Endothelial cell of umbilical vein (primary cell): ENCODE measurements around the gene SNCG. TPM values are rescaled to one million over a fixed set of nuclear protein-coding genes. Genes with fewer than 3 reads are reported as not detected.

Experiments used
- BruUV-seq: library from RNA; stranded (reverse); fragments of 400-500 nt; replicated peaks from 2 replicates; lab custom pipeline; 2021; lab: Mats Ljungman, UMichigan
- CTCF ChIA-PET: fragments of 300-600, 350-600 bp; sonication (Branson Sonifier 250); formaldehyde crosslinking; loops from one replicate; lab custom pipeline; 2021; ENCODE audit warnings: antibody characterized with exemption, inconsistent platforms; lab: Charles Lee
- POLR2A ChIA-PET: fragments of 300-600, 350-600 bp; sonication (Branson Sonifier 250); formaldehyde crosslinking; loops from one replicate; lab custom pipeline; 2021; ENCODE audit warnings: antibody characterized with exemption, inconsistent platforms; lab: Charles Lee
- DNase-seq: peaks from one replicate; pipeline ENCODE4 v3.0.0-alpha.2; 2011; ENCODE audit warnings: low read depth, low spot score
- FAIRE-seq: peaks from 2 replicates; lab custom pipeline; 2011; peaks lifted over from hg19 to GRCh38; lab: Jason Lieb, UNC
- H2AFZ ChIP-seq: 2 replicates; pipeline ENCODE4 v1.6.0; 2012; ENCODE audit warnings: low read depth, low read length, control low read depth, inconsistent platforms
- H3K27ac ChIP-seq: 2 replicates; pipeline ENCODE4 v1.5.1; 2011; ENCODE audit warnings: low read depth, mild to moderate bottlenecking, control low read depth, low read length, moderate library complexity; ENCODE audit not compliant: insufficient read depth
- H3K27me3 ChIP-seq, 2 experiments: 2 replicates each; pipeline versions ENCODE4 v1.6.0 to v1.6.1; 2011; ENCODE audit warnings: low read length in 2 of 2, mixed read lengths in 1 of 2; ENCODE audit not compliant: control insufficient read depth in 2 of 2, insufficient read depth in 2 of 2
- H3K36me3 ChIP-seq, 2 experiments: 2 replicates in 1 of 2; 3 replicates in 1 of 2; pipeline ENCODE4 v1.5.1; 2011; ENCODE audit warnings: low read length in 2 of 2, mild to moderate bottlenecking in 1 of 2, moderate library complexity in 1 of 2; ENCODE audit not compliant: control insufficient read depth in 2 of 2, insufficient read depth in 2 of 2; ENCODE audit errors: extremely low read depth in 1 of 2
- H3K4me1 ChIP-seq: 3 replicates; pipeline ENCODE4 v1.5.1; 2011; ENCODE audit warnings: mild to moderate bottlenecking, low read length; ENCODE audit not compliant: control insufficient read depth, insufficient read depth; ENCODE audit errors: extremely low read depth
- H3K4me2 ChIP-seq: 2 replicates; pipeline ENCODE4 v1.6.1; 2011; ENCODE audit warnings: low read length, control low read depth, mixed read lengths; ENCODE audit not compliant: insufficient read depth
- H3K4me3 ChIP-seq, 3 experiments: fragments of 200-600 bp in 1 of 3; sonication (generic), shearing (Covaris generic) in 1 of 3; replicated peaks in 1 of 3; 2 replicates each; pipeline ENCODE4 v1.5.1; 2011 to 2016; ENCODE audit warnings: control low read depth in 3 of 3, low read length in 3 of 3, mild to moderate bottlenecking in 2 of 3, inconsistent platforms in 1 of 3, low read depth in 1 of 3, moderate library complexity in 1 of 3; ENCODE audit not compliant: insufficient read depth in 1 of 3
- H3K79me2 ChIP-seq: 2 replicates; pipeline ENCODE4 v1.6.0; 2012; ENCODE audit warnings: low read length, inconsistent platforms; ENCODE audit not compliant: control insufficient read depth, insufficient read depth
- H3K9ac ChIP-seq: replicated peaks from 2 replicates; pipeline ENCODE3; 2011; ENCODE audit warnings: low read length, control low read depth; ENCODE audit not compliant: insufficient read depth; ENCODE audit errors: extremely low read depth
- H3K9me1 ChIP-seq: replicated peaks from 3 replicates; pipeline ENCODE4 v1.6.0; 2011; ENCODE audit warnings: mild to moderate bottlenecking, low read length; ENCODE audit not compliant: control insufficient read depth, insufficient read depth; ENCODE audit errors: extremely low read depth
- H3K9me3 ChIP-seq: replicated peaks from 2 replicates; pipeline ENCODE4 v1.5.1; 2012; ENCODE audit warnings: low read length, inconsistent platforms; ENCODE audit not compliant: control insufficient read depth, insufficient read depth
- H4K20me1 ChIP-seq: replicated peaks from 2 replicates; pipeline ENCODE3; 2011; ENCODE audit warnings: mild to moderate bottlenecking, low read length; ENCODE audit not compliant: control insufficient read depth, insufficient read depth; ENCODE audit errors: extremely low read depth
- CTCF ChIP-seq, 2 donors: IDR thresholded peaks; 1 replicate in 1 of 2; 2 replicates in 1 of 2; pipeline ENCODE4 v1.5.1; 2011; ENCODE audit warnings: low read length in 2 of 2, mild to moderate bottlenecking in 2 of 2, moderate library complexity in 2 of 2, control low read depth in 1 of 2, inconsistent platforms in 1 of 2, low read depth in 1 of 2; ENCODE audit not compliant: insufficient read depth in 1 of 2; ENCODE audit errors: extremely low read depth in 1 of 2
- EZH2 ChIP-seq: IDR thresholded peaks from 2 replicates; pipeline ENCODE4 v1.6.1; 2012; ENCODE audit warnings: borderline replicate concordance, low read depth, mild to moderate bottlenecking, moderate library complexity, low read length, inconsistent platforms; ENCODE audit not compliant: severe bottlenecking
- FOS ChIP-seq: IDR thresholded peaks from 2 replicates; pipeline ENCODE4 v1.6.1; 2011; ENCODE audit warnings: mild to moderate bottlenecking, low read length, moderate library complexity, borderline replicate concordance; ENCODE audit not compliant: insufficient read depth
- GATA2 ChIP-seq: IDR thresholded peaks from 2 replicates; pipeline ENCODE4 v1.7.0; 2011; ENCODE audit warnings: low read depth, mild to moderate bottlenecking, moderate library complexity, mixed read lengths, low read length; ENCODE audit not compliant: insufficient read length, insufficient read depth
- JUN ChIP-seq: IDR thresholded peaks from 2 replicates; pipeline ENCODE4 v1.6.1; 2011; ENCODE audit warnings: borderline replicate concordance, low read depth; ENCODE audit not compliant: insufficient read length, insufficient read depth
- MAX ChIP-seq: IDR thresholded peaks from 2 replicates; pipeline ENCODE4 v1.6.1; 2011; ENCODE audit not compliant: insufficient read depth, insufficient read length
- MYC ChIP-seq: IDR thresholded peaks from one replicate; pipeline ENCODE4 v1.6.1; 2011; ENCODE audit warnings: mild to moderate bottlenecking, low read depth, low read length
- POLR2A ChIP-seq: IDR thresholded peaks from 2 replicates; pipeline ENCODE4 v1.6.1; 2012; ENCODE audit warnings: low read depth, mild to moderate bottlenecking, control low read depth, low read length
- POLR2AphosphoS5 ChIP-seq: IDR thresholded peaks from 2 replicates; pipeline ENCODE4 v1.6.1; 2012; ENCODE audit warnings: low read depth, mild to moderate bottlenecking, control low read depth, low read length, moderate library complexity; ENCODE audit not compliant: insufficient read depth
- dilution Hi-C: fragments of 300-500 bp; cut with MboI; formaldehyde crosslinking; loops from one replicate; pipeline ENCODE4 v1.15.0; 2019; ENCODE audit warnings: low sequenced_read_pairs; ENCODE audit not compliant: extremely low pct_ligation_motif_present
- intact Hi-C: fragments of 100-400 bp; cut with micrococcal nuclease; formaldehyde crosslinking; loops from one replicate; pipeline ENCODE4 v1.10.0; 2022
- polyA plus RNA-seq, 4 experiments: library from polyadenylated mRNA; depleted of rRNA in 3 of 4; stranded (reverse) in 3 of 4; unstranded in 1 of 4; fragments of >200 nt; gene quantifications; 2 replicates each; pipeline versions ENCODE4 v1.2.1 to v1.2.3, GENCODE V29; 2011 to 2012; ENCODE audit warnings: missing spikeins in 1 of 4
- total RNA-seq: library from RNA; stranded (reverse); gene quantifications from 2 replicates; pipeline ENCODE4 v1.2.3, GENCODE V29; 2021

Gene SNCG
- total and polyA plus RNA-seq, 2 donors (not counting 3 experiments of a cell fraction or from before 2014, with no cell fraction given) = 31.4 to 60.8 TPM

DNA sequence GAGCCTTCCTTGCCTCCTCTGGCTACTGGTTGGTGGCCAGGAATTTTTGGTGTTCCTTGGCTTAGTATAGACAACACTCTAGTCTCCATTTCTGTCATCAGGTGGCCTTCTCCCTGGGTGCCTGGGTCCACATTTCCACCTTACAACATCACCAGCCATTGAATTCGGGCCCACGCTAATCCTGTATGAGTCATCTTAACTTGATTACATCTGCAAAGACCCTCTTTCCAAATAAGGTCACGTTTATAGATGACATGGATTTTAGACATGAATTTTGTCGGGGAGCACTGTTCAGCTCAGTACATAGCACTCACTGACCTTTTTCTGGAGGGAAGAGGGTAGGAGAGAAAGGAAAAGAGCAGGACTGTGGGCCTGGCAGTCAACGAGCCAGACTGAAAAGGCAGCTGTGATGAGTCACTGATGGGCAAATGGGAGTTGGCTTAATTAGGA, 40.4 kb upstream of the SNCG start:
- CTCF ChIA-PET = interaction anchor here (1.4 to 1.6 kb wide), 2 partner anchors 18 to 222 kb away, joined by 4 read pairs; no protein-coding TSS in a partner anchor
- TF ChIP-seq MYC (no peak), MAX (no peak), FOS (peak; percentile 28), GATA2 (no peak)
- POLR2A ChIA-PET = no interaction called here

GRCh38 chr10:86922553-86922961, 35.8 kb upstream of the SNCG start:
- Histone ChIP-seq H3K36me3 (no peaks in the 10 kb centered on the region), H3K9me3 (no peaks in the 10 kb centered on the region), H3K9ac (no peak overlapping the region), H3K9me1 (no peaks in the 10 kb centered on the region), H3K27me3 (peaks cover 4 to 6% of the 10 kb centered on the region in 2 experiments), H3K4me1 (no peaks in the 10 kb centered on the region), H3K79me2 (no peaks in the 10 kb centered on the region), H2AFZ (no peak overlapping the region), H3K27ac (no peak overlapping the region), H3K4me3 (no peak overlapping the region), H4K20me1 (no peaks in the 10 kb centered on the region), H3K4me2 (no peak overlapping the region)
- ChIA-PET CTCF (no interaction called here), POLR2A (no interaction called here)
- FAIRE-seq (no peak), DNase-seq (no peak)
- no peak for TF ChIP-seq POLR2A
- no peak for TF ChIP-seq EZH2
- no peak for TF ChIP-seq MAX
- no peak for TF ChIP-seq GATA2
- TF ChIP-seq FOS = no peak
- no peak for TF ChIP-seq POLR2AphosphoS5
- TF ChIP-seq JUN = no peak
- no peak for TF ChIP-seq CTCF (IDR thresholded peaks at IDR 0.05; ENCODE audit: extremely low read depth in 1 of 2, insufficient read depth in 1 of 2, low read depth in 1 of 2, low read length in 2 of 2)
- TF ChIP-seq MYC = no peak
- intact Hi-C loops = no loop called here
- dilution Hi-C loops = no loop called here
- BruUV-seq = no TSS peak

More for the DNA sequence above, 40.4 kb upstream of the SNCG start:
- Histone ChIP-seq H2AFZ (no peak overlapping the region), H3K9me1 (no peaks in the 10 kb centered on the region), H3K9me3 (no peaks in the 10 kb centered on the region), H3K4me2 (no peak overlapping the region), H3K27me3 (peaks cover 11 to 24% of the 10 kb centered on the region in 2 experiments), H3K79me2 (no peaks in the 10 kb centered on the region), H3K4me1 (no peaks in the 10 kb centered on the region), H3K9ac (no peak overlapping the region), H4K20me1 (no peaks in the 10 kb centered on the region), H3K36me3 (no peaks in the 10 kb centered on the region), H3K4me3 (no peak overlapping the region), H3K27ac (no peak overlapping the region)
- DNase-seq (no peak), FAIRE-seq (no peak)
- intact Hi-C loops = no loop called here
- no TSS peak for BruUV-seq
- dilution Hi-C loops = no loop called here
